ENCODE measurements around the gene MLH1. TPM values are rescaled to one million over a fixed set of nuclear protein-coding genes. Genes with fewer than 3 reads are reported as not detected.
A peak's percentile ranks its signal among the peaks of the same experiment; 100 is the strongest.

Gene MLH1
- total and polyA plus RNA-seq, 10 of the 15 experiments (the other 5 are each of a cell fraction or from before 2014, with no cell fraction given) = 58.6 to 109 (median 81.4) TPM

- Histone ChIP-seq H3K4me2 (ENCODE audit: control insufficient read depth, insufficient read depth) (no peak overlapping the region), H2AFZ (ENCODE audit: control insufficient read depth, low read depth, low read length) (no peak overlapping the region), H3K36me3 (ENCODE audit: control insufficient read depth in 2 of 2, insufficient read depth in 2 of 2, low read length in 1 of 2) (no peaks in the 10 kb centered on the region), H3K9me3 (replicated peaks; ENCODE audit: control insufficient read depth, insufficient read depth, low read length) (no peaks in the 10 kb centered on the region), H4K20me1 (ENCODE audit: control insufficient read depth, insufficient read depth) (no peaks in the 10 kb centered on the region), H3K4me3 (no peak overlapping the region), H3K9ac (ENCODE audit: control insufficient read depth, insufficient read depth, low read length) (no peak overlapping the region), H3K27me3 (replicated peaks in 1 of 2; ENCODE audit: control insufficient read depth in 2 of 2, insufficient read depth in 2 of 2, low read length in 1 of 2) (no peaks in the 10 kb centered on the region), H3K79me2 (ENCODE audit: control insufficient read depth, insufficient read depth, low read length) (no peaks in the 10 kb centered on the region), H3K4me1 (ENCODE audit: control insufficient read depth, insufficient read depth, low read length) (peaks cover 3% of the 10 kb centered on the region), H3K27ac (ENCODE audit: control insufficient read depth, insufficient read depth) (no peak overlapping the region)
- no peak for DNase-seq (ENCODE audit: low read depth, low spot score)
- RAD21 ChIA-PET (ENCODE audit: unreplicated experiment) = no interaction called here
- FAIRE-seq = no peak
- in situ Hi-C loops (cut with MboI) = no loop called here
- BruUV-seq (replicated peaks) = no TSS peak
- ATAC-seq = peak; percentile 52; the same call in 2 of the 3 replicates
- TF ChIP-seq HDAC6 (IDR thresholded peaks at IDR 0.05; ENCODE audit: unreplicated experiment) (no peak), BMI1 (IDR thresholded peaks at IDR 0.05; ENCODE audit: borderline replicate concordance) (no peak), NFYA (IDR thresholded peaks at IDR 0.05; ENCODE audit: borderline replicate concordance, low read depth, low read length) (no peak), MEF2B (IDR thresholded peaks at IDR 0.05; ENCODE audit: partially characterized antibody, poor library complexity, severe bottlenecking) (no peak), PKNOX1 (IDR thresholded peaks at IDR 0.05) (0 out of 2 replicates have a peak, but pooled peaks have one; percentile 11), ZBTB33 (IDR thresholded peaks at IDR 0.05) (no peak), CUX1 (IDR thresholded peaks at IDR 0.05; ENCODE audit: insufficient replicate concordance, low read depth, low read length) (no peak)
- POLR2A ChIA-PET = no interaction called here
- intact Hi-C loops (cut with micrococcal nuclease; ENCODE audit: unreplicated experiment) = no loop called here
- CTCF ChIA-PET = no interaction called here
- SMC1A ChIA-PET (ENCODE audit: uncharacterized antibody, unreplicated experiment) = interaction anchor here (0.8 to 1.3 kb wide), 4 partner anchors 24 to 96 kb away, joined by 3 to 4 read pairs (median 3); no protein-coding TSS in a partner anchor
These were observed 28.5 kb upstream of the MLH1 start for GRCh38 chr3:36964817-36965216.

Data from GM12878 (cell line).